Astrocyte (in vitro differentiated cells and primary cell): ENCODE results near the gene P2RX1.

Experiments used
- CTCF ChIP-seq: IDR thresholded peaks from 2 replicates; pipeline ENCODE4 v1.5.1; 2011; ENCODE audit warnings: low read depth, mild to moderate bottlenecking, inconsistent platforms, low read length, moderate library complexity; ENCODE audit not compliant: insufficient read depth
- EZH2 ChIP-seq: IDR thresholded peaks from 2 replicates; pipeline ENCODE4 v1.6.1; 2012; ENCODE audit warnings: mild to moderate bottlenecking, low read length, inconsistent platforms; ENCODE audit not compliant: insufficient read depth

GRCh38 chr17:3924512-3925350 is 8.5 kb upstream of the P2RX1 start:
- TF ChIP-seq CTCF (no peak), EZH2 (no peak)
